ENCODE measurements around the gene LMAN2L. TPM values are rescaled to one million over a fixed set of nuclear protein-coding genes. Genes with fewer than 3 reads are reported as not detected.

LMAN2L gene
- total and polyA plus RNA-seq, 4 donors: 6.4 to 15.1 (median 12.3) TPM

GRCh38 chr2:96681540-96681939, 58.3 kb downstream of the LMAN2L start:
- H3K9ac ChIP-seq (ENCODE audit: low read depth in 1 of 2, low read length in 2 of 2): no peak overlapping the region
- H3K9me3 ChIP-seq (ENCODE audit: control insufficient read depth in 4 of 4, low read length in 3 of 4): no peaks in the 10 kb centered on the region
- no peak overlapping the region for H3K4me3 ChIP-seq (ENCODE audit: low read depth in 1 of 3, low read length in 3 of 3)
- no peak overlapping the region for H3K27ac ChIP-seq (ENCODE audit: low read depth in 1 of 2, low read length in 2 of 2)
- H3K4me1 ChIP-seq (ENCODE audit: control insufficient read depth in 4 of 4, insufficient read depth in 4 of 4, low read length in 3 of 4): peaks cover 0 to 6% (median 4%) of the 10 kb centered on the region in 4 donors
- 95% methylated on average over 4 of the region's 4 CpGs for WGBS
- DNase-seq (ENCODE audit: low spot score): no peak
- no peak for TF ChIP-seq ZBTB33 (IDR thresholded peaks at IDR 0.05)
- no peak for TF ChIP-seq JUND (IDR thresholded peaks at IDR 0.05)
- TF ChIP-seq HNF4A (conservative IDR thresholded peaks at IDR 0.05): no peak
- no peak for TF ChIP-seq EGR1 (IDR thresholded peaks at IDR 0.05; ENCODE audit: low read depth in 2 of 2)
- TF ChIP-seq, protein P1, sequence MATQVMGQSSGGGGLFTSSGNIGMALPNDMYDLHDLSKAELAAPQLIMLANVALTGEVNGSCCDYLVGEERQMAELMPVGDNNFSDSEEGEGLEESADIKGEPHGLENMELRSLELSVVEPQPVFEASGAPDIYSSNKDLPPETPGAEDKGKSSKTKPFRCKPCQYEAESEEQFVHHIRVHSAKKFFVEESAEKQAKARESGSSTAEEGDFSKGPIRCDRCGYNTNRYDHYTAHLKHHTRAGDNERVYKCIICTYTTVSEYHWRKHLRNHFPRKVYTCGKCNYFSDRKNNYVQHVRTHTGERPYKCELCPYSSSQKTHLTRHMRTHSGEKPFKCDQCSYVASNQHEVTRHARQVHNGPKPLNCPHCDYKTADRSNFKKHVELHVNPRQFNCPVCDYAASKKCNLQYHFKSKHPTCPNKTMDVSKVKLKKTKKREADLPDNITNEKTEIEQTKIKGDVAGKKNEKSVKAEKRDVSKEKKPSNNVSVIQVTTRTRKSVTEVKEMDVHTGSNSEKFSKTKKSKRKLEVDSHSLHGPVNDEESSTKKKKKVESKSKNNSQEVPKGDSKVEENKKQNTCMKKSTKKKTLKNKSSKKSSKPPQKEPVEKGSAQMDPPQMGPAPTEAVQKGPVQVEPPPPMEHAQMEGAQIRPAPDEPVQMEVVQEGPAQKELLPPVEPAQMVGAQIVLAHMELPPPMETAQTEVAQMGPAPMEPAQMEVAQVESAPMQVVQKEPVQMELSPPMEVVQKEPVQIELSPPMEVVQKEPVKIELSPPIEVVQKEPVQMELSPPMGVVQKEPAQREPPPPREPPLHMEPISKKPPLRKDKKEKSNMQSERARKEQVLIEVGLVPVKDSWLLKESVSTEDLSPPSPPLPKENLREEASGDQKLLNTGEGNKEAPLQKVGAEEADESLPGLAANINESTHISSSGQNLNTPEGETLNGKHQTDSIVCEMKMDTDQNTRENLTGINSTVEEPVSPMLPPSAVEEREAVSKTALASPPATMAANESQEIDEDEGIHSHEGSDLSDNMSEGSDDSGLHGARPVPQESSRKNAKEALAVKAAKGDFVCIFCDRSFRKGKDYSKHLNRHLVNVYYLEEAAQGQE (IDR thresholded peaks at IDR 0.05): no peak
- no peak for TF ChIP-seq MAX (IDR thresholded peaks at IDR 0.05)
- no peak for TF ChIP-seq GABPA (IDR thresholded peaks at IDR 0.05 in 1 of 2, conservative IDR thresholded peaks at IDR 0.05 in 1 of 2)
- TF ChIP-seq, protein P2, sequence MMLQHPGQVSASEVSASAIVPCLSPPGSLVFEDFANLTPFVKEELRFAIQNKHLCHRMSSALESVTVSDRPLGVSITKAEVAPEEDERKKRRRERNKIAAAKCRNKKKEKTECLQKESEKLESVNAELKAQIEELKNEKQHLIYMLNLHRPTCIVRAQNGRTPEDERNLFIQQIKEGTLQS (IDR thresholded peaks at IDR 0.05): no peak
- TF ChIP-seq CTCF (IDR thresholded peaks at IDR 0.05; ENCODE audit: low read depth, low read length, missing input control): no peak
- no peak for TF ChIP-seq RXRA (IDR thresholded peaks at IDR 0.05)
- TF ChIP-seq HNF4G (IDR thresholded peaks at IDR 0.05): no peak
- H3K27me3 ChIP-seq (ENCODE audit: control insufficient read depth in 4 of 4, insufficient read depth in 4 of 4, low read length in 3 of 4): no peaks in the 10 kb centered on the region
- H3K36me3 ChIP-seq (ENCODE audit: control insufficient read depth in 4 of 4, insufficient read depth in 3 of 4, low read depth in 1 of 4, low read length in 3 of 4): no peaks in the 10 kb centered on the region

DNA sequence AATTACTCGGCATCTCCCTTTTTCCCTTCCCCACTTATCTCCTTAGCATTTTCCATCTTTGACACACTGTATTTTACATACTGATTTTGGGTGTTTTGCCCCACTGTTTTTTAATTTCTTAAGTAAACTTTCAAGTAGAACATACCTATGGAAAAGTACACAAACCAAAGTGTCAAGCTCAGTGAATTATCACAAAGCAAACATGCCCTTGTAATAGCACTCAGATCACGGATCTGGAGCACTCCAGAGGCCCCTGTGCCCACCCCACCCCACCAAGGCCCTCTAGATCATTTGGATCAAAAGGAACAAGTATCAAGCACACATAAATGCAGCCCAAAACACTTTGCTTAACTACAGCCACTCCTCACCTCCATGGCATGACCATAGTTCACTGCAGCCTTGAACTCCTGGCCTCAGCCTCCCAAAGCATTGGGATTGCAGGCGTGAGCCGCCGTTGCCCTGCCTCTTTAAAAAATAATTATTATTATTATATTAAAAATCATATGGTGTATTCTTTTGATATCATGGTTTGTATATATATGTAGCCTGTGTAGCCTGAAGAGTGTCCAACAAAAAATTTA, 59.2 kb downstream of the LMAN2L start:
- DNase-seq (ENCODE audit: low spot score): no peak
- no peak overlapping the region for H3K27ac ChIP-seq (ENCODE audit: low read depth in 1 of 2, low read length in 2 of 2)

More for the DNA sequence above, 59.2 kb downstream of the LMAN2L start:
- Histone ChIP-seq H3K36me3 (ENCODE audit: control insufficient read depth in 4 of 4, insufficient read depth in 3 of 4, low read depth in 1 of 4, low read length in 3 of 4) (no peaks in the 10 kb centered on the region), H3K9ac (ENCODE audit: low read depth in 1 of 2, low read length in 2 of 2) (no peak overlapping the region), H3K4me1 (ENCODE audit: control insufficient read depth in 4 of 4, insufficient read depth in 4 of 4, low read length in 3 of 4) (peaks cover 0 to 6% (median 4%) of the 10 kb centered on the region in 4 donors), H3K9me3 (ENCODE audit: control insufficient read depth in 4 of 4, low read length in 3 of 4) (no peaks in the 10 kb centered on the region), H3K27me3 (ENCODE audit: control insufficient read depth in 4 of 4, insufficient read depth in 4 of 4, low read length in 3 of 4) (no peaks in the 10 kb centered on the region), H3K4me3 (ENCODE audit: low read depth in 1 of 3, low read length in 3 of 3) (no peak overlapping the region)
- TF ChIP-seq HNF4A (conservative IDR thresholded peaks at IDR 0.05) (peak; percentile 47 to 61), RAD21 (IDR thresholded peaks at IDR 0.05) (no peak), EGR1 (IDR thresholded peaks at IDR 0.05; ENCODE audit: low read depth in 2 of 2) (no peak), FOXA2 (IDR thresholded peaks at IDR 0.05) (peak; percentile 51), RXRA (IDR thresholded peaks at IDR 0.05) (peak; percentile 28 to 31), SP1 (IDR thresholded peaks at IDR 0.05) (peak; percentile 34), GABPA (IDR thresholded peaks at IDR 0.05 in 1 of 2, conservative IDR thresholded peaks at IDR 0.05 in 1 of 2) (no peak)
- TF ChIP-seq, protein P1 (IDR thresholded peaks at IDR 0.05): no peak
- 41% methylated on average over 5 of the region's 5 CpGs for WGBS
